Measurements from ENCODE around the gene DENND6B. TPM values are rescaled to one million over a fixed set of nuclear protein-coding genes. Genes with fewer than 3 reads are reported as not detected.

Gene DENND6B
- total and polyA plus RNA-seq, 2 of the 13 experiments (the other 11 are each of a cell fraction or from before 2014, with no cell fraction given): 0.95 to 3.8 TPM

GRCh38 chr22:50274771-50275170 is 52.0 kb downstream of the DENND6B start:
- FAIRE-seq: no peak
- in situ Hi-C loops (cut with HindIII; ENCODE audit: extremely low pct_ligation_motif_present, low pct_unique_long_range_greater_than_20kb): loop anchor here (5.0 kb wide), 1 partner anchor 53 kb away; the partner anchor contains the start of gene DENND6B

DNA sequence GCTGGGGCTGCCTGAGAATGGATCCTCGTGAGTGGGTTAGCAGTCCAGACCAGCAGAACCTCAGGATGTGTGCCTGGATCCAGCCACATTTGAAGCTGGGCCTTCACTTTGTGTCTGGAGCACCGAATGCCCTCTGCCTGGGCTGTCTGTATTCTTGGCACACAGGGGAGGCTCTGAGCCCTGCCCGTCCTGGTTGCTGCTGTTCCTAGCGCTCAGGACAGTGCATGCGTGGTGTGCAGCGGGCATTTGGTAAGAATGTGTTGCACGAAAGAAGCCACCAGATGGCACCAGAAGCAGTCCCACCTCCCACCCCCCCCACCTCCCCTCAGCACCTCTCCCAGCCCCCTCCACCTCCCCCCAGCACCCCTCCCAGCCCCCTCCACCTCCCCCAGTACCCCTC is 52.5 kb downstream of the DENND6B start:
- no peaks in the 10 kb centered on the region for H3K9me3 ChIP-seq (ENCODE audit: low read length)
- peaks cover 23% of the 10 kb centered on the region for H3K4me1 ChIP-seq (ENCODE audit: insufficient read depth, low read length)
- ChIA-PET CTCF (ENCODE audit: low intra/inter-chr PET ratio, low total read pairs) (interaction anchor here (1.7 to 4.2 kb wide), 2 partner anchors 53 to 68 kb away, joined by 21 to 125 read pairs; partner anchors contain the start of genes DENND6B and PPP6R2), POLR2A (no interaction called here)
- H3K27me3 ChIP-seq (ENCODE audit: control insufficient read depth in 1 of 2, insufficient read depth in 2 of 2, low read length in 2 of 2): peaks cover 6 to 17% of the 10 kb centered on the region in 2 experiments
- no peak overlapping the region for H3K4me2 ChIP-seq (ENCODE audit: low read depth, low read length)
- 75% methylated on average over 4 of the region's 7 CpGs for WGBS (ENCODE audit: low lambda C conversion rate)
- H3K27ac ChIP-seq (ENCODE audit: extremely low read length, insufficient read depth, low read length): no peak overlapping the region
- ATAC-seq: peak; percentile 44
- H2AFZ ChIP-seq (ENCODE audit: low read length): no peak overlapping the region
- peak; percentile 44 for DNase-seq (ENCODE audit: low spot score)
- no peak overlapping the region for H3K4me3 ChIP-seq (replicated peaks in 1 of 3; ENCODE audit: insufficient read depth in 1 of 3, low read depth in 2 of 3, low read length in 3 of 3)
- no peak for FAIRE-seq
- intact Hi-C loops (cut with micrococcal nuclease; ENCODE audit: unreplicated experiment): no loop called here
- peaks cover 13 to 18% of the 10 kb centered on the region in 2 experiments; a peak in 4 of 5 replicates for H3K36me3 ChIP-seq (replicated peaks in 1 of 2; ENCODE audit: control insufficient read depth in 1 of 2, insufficient read depth in 2 of 2, low read length in 2 of 2)
- no peaks in the 10 kb centered on the region for H3K79me2 ChIP-seq (ENCODE audit: insufficient read depth, low read length)
- peaks cover 7% of the 10 kb centered on the region; the same call in 1 of the 2 replicates for H4K20me1 ChIP-seq (ENCODE audit: insufficient read depth, low read length)
- in situ Hi-C loops (cut with HindIII; ENCODE audit: extremely low pct_ligation_motif_present, low pct_unique_long_range_greater_than_20kb): no loop called here
- no peak overlapping the region for H3K9ac ChIP-seq (ENCODE audit: insufficient read depth, low read depth, low read length)
- BruUV-seq (replicated peaks): no TSS peak
- TF ChIP-seq HNRNPL (IDR thresholded peaks at IDR 0.05; ENCODE audit: low read depth, low read length) (0 out of 2 replicates have a peak, but pooled peaks have one; percentile 53), ZSCAN25 (CRISPR knock-in tag; IDR thresholded peaks at IDR 0.05) (0 out of 2 replicates have a peak, but pooled peaks have one; percentile 28), PCBP1 (IDR thresholded peaks at IDR 0.05; ENCODE audit: borderline replicate concordance, low read depth, low read length) (peak; percentile 94), ZBTB33 (CRISPR knock-in tag; IDR thresholded peaks at IDR 0.05) (peak; percentile 99), ZBTB38 (CRISPR knock-in tag; IDR thresholded peaks at IDR 0.05) (peak; percentile 95), PBX2 (CRISPR knock-in tag; IDR thresholded peaks at IDR 0.05) (no peak), MAZ (IDR thresholded peaks at IDR 0.05; ENCODE audit: borderline replicate concordance, low read depth, low read length) (0 out of 2 replicates have a peak, but pooled peaks have one; percentile 16), MAZ (CRISPR knock-in tag; IDR thresholded peaks at IDR 0.05; ENCODE audit: low read depth) (no peak)
- TF ChIP-seq, protein P1, sequence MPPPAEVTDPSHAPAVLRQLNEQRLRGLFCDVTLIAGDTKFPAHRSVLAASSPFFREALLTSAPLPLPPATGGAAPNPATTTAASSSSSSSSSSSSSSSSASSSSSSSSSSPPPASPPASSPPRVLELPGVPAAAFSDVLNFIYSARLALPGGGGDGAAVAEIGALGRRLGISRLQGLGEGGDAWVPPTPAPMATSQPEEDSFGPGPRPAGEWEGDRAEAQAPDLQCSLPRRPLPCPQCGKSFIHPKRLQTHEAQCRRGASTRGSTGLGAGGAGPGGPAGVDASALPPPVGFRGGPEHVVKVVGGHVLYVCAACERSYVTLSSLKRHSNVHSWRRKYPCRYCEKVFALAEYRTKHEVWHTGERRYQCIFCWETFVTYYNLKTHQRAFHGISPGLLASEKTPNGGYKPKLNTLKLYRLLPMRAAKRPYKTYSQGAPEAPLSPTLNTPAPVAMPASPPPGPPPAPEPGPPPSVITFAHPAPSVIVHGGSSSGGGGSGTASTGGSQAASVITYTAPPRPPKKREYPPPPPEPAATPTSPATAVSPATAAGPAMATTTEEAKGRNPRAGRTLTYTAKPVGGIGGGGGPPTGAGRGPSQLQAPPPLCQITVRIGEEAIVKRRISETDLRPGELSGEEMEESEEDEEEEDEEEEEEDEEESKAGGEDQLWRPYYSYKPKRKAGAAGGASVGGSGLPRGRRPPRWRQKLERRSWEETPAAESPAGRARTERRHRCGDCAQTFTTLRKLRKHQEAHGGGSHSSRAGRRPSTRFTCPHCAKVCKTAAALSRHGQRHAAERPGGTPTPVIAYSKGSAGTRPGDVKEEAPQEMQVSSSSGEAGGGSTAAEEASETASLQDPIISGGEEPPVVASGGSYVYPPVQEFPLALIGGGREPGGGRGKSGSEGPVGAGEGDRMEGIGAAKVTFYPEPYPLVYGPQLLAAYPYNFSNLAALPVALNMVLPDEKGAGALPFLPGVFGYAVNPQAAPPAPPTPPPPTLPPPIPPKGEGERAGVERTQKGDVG (CRISPR knock-in tag; IDR thresholded peaks at IDR 0.05; ENCODE audit: borderline replicate concordance): 0 out of 2 replicates have a peak, but pooled peaks have one; percentile 76

More at GRCh38 chr22:50274771-50275170, 52.0 kb downstream of the DENND6B start:
- ATAC-seq: no peak
- no peak overlapping the region for H3K4me3 ChIP-seq (replicated peaks in 1 of 3; ENCODE audit: insufficient read depth in 1 of 3, low read depth in 2 of 3, low read length in 3 of 3)
- WGBS (ENCODE audit: low lambda C conversion rate): 93% methylated on average over 4 of the region's 7 CpGs
- intact Hi-C loops (cut with micrococcal nuclease; ENCODE audit: unreplicated experiment): no loop called here
- no TSS peak for BruUV-seq (replicated peaks)
- H2AFZ ChIP-seq (ENCODE audit: low read length): no peak overlapping the region
- ChIA-PET POLR2A (no interaction called here), CTCF (ENCODE audit: low intra/inter-chr PET ratio, low total read pairs) (interaction anchor here (1.7 to 4.2 kb wide), 3 partner anchors 52 to 67 kb away, joined by 16 to 125 read pairs (median 21); partner anchors contain the start of genes DENND6B and PPP6R2)
- H3K27me3 ChIP-seq (ENCODE audit: control insufficient read depth in 1 of 2, insufficient read depth in 2 of 2, low read length in 2 of 2): peaks cover 2 to 12% of the 10 kb centered on the region in 2 experiments
- no peak for TF ChIP-seq MAFF (IDR thresholded peaks at IDR 0.05; ENCODE audit: low read depth, low read length)
- no peak for TF ChIP-seq NFE2L2 (IDR thresholded peaks at IDR 0.05; ENCODE audit: low read length)
- TF ChIP-seq ZMYM3 (CRISPR knock-in tag; IDR thresholded peaks at IDR 0.05): no peak
- TF ChIP-seq SMYD3 (CRISPR knock-in tag; IDR thresholded peaks at IDR 0.05): no peak
- H3K4me1 ChIP-seq (ENCODE audit: insufficient read depth, low read length): peaks cover 19% of the 10 kb centered on the region
- no peak overlapping the region for H3K9ac ChIP-seq (ENCODE audit: insufficient read depth, low read depth, low read length)
- H3K27ac ChIP-seq (ENCODE audit: extremely low read length, insufficient read depth, low read length): no peak overlapping the region
- no peaks in the 10 kb centered on the region for H3K79me2 ChIP-seq (ENCODE audit: insufficient read depth, low read length)
- no peaks in the 10 kb centered on the region for H3K9me3 ChIP-seq (ENCODE audit: low read length)
- H4K20me1 ChIP-seq (ENCODE audit: insufficient read depth, low read length): 0 out of 2 replicates have a peak, but pooled peaks cover 5% of the 10 kb centered on the region
- peaks cover 18 to 23% of the 10 kb centered on the region in 2 experiments; a peak in 4 of 5 replicates for H3K36me3 ChIP-seq (replicated peaks in 1 of 2; ENCODE audit: control insufficient read depth in 1 of 2, insufficient read depth in 2 of 2, low read length in 2 of 2)
- H3K4me2 ChIP-seq (ENCODE audit: low read depth, low read length): no peak overlapping the region
- no peak for DNase-seq (ENCODE audit: low spot score)

All from HepG2 (cell line).